HEK293T (cell line): ENCODE data around the gene ERC2.

Experiments
- CTCF ChIA-PET: fragments of 350-600 bp; formaldehyde crosslinking; extraction: SDS; loops from one replicate; lab custom pipeline; 2021; ENCODE audit warnings: antibody characterized with exemption, inconsistent platforms; lab: Yijun Ruan, JAX
- POLR2A ChIA-PET: fragments of 350-600 bp; formaldehyde crosslinking; extraction: SDS; loops from one replicate; lab custom pipeline; 2020; ENCODE audit warnings: antibody characterized with exemption, inconsistent platforms; lab: Yijun Ruan, JAX
- DNase-seq: peaks from one replicate; pipeline ENCODE4 v3.0.0; 2012; ENCODE audit warnings: mixed read lengths; ENCODE audit errors: extremely low spot score
- ARNT ChIP-seq: fragments of 450-650 bp; IDR thresholded peaks from 2 replicates; pipeline ENCODE4 v1.6.1; 2017; ENCODE audit warnings: mild to moderate bottlenecking
- BHLHE40 ChIP-seq: fragments of 450-650 bp; IDR thresholded peaks from 2 replicates; pipeline ENCODE4 v1.6.1; 2016; ENCODE audit warnings: mild to moderate bottlenecking, moderate library complexity, borderline replicate concordance
- CTBP1 ChIP-seq: fragments of 450-650 bp; IDR thresholded peaks from 2 replicates; pipeline ENCODE4 v1.6.1; 2016; ENCODE audit warnings: borderline replicate concordance
- ELF4 ChIP-seq: fragments of 450-650 bp; IDR thresholded peaks from 2 replicates; pipeline ENCODE4 v1.6.1; 2017; ENCODE audit warnings: antibody characterized with exemption
- FOXA1 ChIP-seq: fragments of 450-650 bp; IDR thresholded peaks from 2 replicates; pipeline ENCODE4 v1.6.1; 2016; ENCODE audit warnings: mild to moderate bottlenecking
- FOXK2 ChIP-seq: fragments of 450-650 bp; IDR thresholded peaks from 2 replicates; pipeline ENCODE4 v1.6.1; 2016; ENCODE audit warnings: mild to moderate bottlenecking
- FOXM1 ChIP-seq: fragments of 450-650 bp; IDR thresholded peaks from 2 replicates; pipeline ENCODE4 v1.6.1; 2017; ENCODE audit warnings: mild to moderate bottlenecking, borderline replicate concordance
- HDGF ChIP-seq: fragments of 450-650 bp; IDR thresholded peaks from 2 replicates; pipeline ENCODE4 v1.6.1; 2017; ENCODE audit warnings: antibody characterized with exemption, borderline replicate concordance
- L3MBTL2 ChIP-seq: fragments of 450-650 bp; conservative IDR thresholded peaks from 2 replicates; pipeline ENCODE4 v1.6.1; 2016; ENCODE audit warnings: mild to moderate bottlenecking
- LEF1 ChIP-seq: fragments of 450-650 bp; IDR thresholded peaks from 2 replicates; pipeline ENCODE4 v1.6.1; 2017; ENCODE audit warnings: mild to moderate bottlenecking, borderline replicate concordance
- NFRKB ChIP-seq: fragments of 450-650 bp; IDR thresholded peaks from 2 replicates; pipeline ENCODE4 v1.6.1; 2016; ENCODE audit warnings: mild to moderate bottlenecking, moderate library complexity
- PKNOX1 ChIP-seq: fragments of 450-650 bp; IDR thresholded peaks from 2 replicates; pipeline ENCODE4 v1.6.1; 2016
- SP1 ChIP-seq: fragments of 450-650 bp; IDR thresholded peaks from 2 replicates; pipeline ENCODE4 v1.6.1; 2017
- SUZ12 ChIP-seq: fragments of 450-650 bp; IDR thresholded peaks from 2 replicates; pipeline ENCODE4 v1.6.1; 2016; ENCODE audit warnings: mild to moderate bottlenecking
- TARDBP ChIP-seq: fragments of 450-650 bp; IDR thresholded peaks from 2 replicates; pipeline ENCODE4 v1.6.1; 2016
- ZNF384 ChIP-seq: fragments of 450-650 bp; IDR thresholded peaks from 2 replicates; pipeline ENCODE4 v1.6.1; 2016

Gene ERC2

DNA sequence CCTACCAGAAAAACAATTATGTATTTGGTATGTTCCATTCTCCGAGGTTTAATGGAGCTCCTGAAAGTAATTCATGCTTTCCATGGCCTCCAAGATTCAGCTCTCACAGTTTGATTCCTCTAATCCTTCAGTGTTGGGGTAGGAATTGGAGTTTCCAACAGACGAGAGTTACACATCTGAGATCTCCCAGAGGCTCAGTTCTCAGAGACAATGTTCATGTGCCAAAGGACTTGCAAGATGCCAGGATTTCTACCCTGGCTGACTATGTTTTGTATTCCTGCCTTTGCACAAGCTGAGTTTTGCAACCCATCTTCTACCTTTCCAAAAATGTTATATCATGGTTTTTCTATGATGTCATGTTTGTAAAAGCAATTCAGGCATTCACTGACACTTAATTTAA, 322.9 kb downstream of the ERC2 start:
- no peak for TF ChIP-seq FOXM1
- no peak for TF ChIP-seq FOXK2
- TF ChIP-seq TARDBP: no peak
- no peak for TF ChIP-seq SP1
- no peak for TF ChIP-seq CTBP1
- no peak for TF ChIP-seq ELF4
- TF ChIP-seq HDGF: no peak
- no peak for TF ChIP-seq SUZ12
- TF ChIP-seq PKNOX1: no peak
- no peak for TF ChIP-seq LEF1
- TF ChIP-seq L3MBTL2: no peak
- no peak for TF ChIP-seq BHLHE40
- no peak for TF ChIP-seq ARNT
- TF ChIP-seq FOXA1: no peak
- ChIA-PET CTCF (no interaction called here), POLR2A (no interaction called here)
- no peak for DNase-seq

GRCh38 chr3:56144805-56145204, 323.5 kb downstream of the ERC2 start:
- TF ChIP-seq SP1 (no peak), LEF1 (no peak), BHLHE40 (no peak), CTBP1 (no peak), PKNOX1 (no peak), ARNT (no peak), SUZ12 (no peak), L3MBTL2 (no peak), NFRKB (no peak)
- CTCF ChIA-PET: no interaction called here
- POLR2A ChIA-PET: no interaction called here
- no peak for DNase-seq

DNA sequence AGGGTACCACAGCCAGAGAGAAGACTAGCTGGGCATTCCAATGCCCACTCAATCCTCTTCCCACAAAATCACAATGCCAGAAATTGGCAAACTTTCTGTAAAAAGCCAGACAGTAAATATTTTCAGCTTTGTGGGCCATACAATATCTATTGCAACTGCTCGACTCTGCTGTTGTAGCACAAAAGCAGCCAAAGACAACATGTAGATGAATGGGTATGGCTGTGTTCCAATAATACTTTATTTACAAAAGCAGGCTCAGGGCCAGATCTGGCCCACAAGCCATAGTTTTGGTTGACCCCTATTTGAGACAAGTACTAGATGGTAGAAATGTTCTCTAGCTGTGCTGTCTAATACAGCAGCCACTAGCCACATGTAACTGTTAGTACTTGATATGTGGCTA, 330.9 kb downstream of the ERC2 start:
- ChIA-PET CTCF (no interaction called here), POLR2A (no interaction called here)
- no peak for DNase-seq
- TF ChIP-seq BHLHE40 (no peak), ELF4 (no peak), L3MBTL2 (no peak), SUZ12 (no peak), CTBP1 (no peak)

DNA sequence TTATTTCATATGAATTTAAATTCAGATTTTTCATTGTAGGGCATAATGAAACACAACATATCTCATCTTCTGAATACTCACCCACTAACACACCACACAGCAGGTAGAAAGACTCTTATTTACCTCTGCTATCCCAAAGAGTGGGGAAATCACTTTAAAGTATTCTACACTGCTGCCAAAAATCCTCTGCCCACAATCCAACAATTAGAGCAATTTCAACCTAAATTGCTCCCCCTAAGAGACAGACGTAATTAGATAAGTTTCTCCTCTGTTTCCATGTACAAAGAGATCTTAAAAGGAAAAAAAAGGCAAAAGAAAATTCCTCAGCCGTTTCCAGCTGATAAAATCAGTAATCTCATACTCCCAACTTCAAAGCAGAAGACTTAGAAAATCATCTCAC, 331.8 kb downstream of the ERC2 start:
- CTCF ChIA-PET: no interaction called here
- POLR2A ChIA-PET: no interaction called here
- DNase-seq: no peak
- TF ChIP-seq NFRKB (no peak), PKNOX1 (no peak), ZNF384 (no peak), TARDBP (no peak), BHLHE40 (no peak), FOXA1 (no peak), HDGF (no peak)

DNA sequence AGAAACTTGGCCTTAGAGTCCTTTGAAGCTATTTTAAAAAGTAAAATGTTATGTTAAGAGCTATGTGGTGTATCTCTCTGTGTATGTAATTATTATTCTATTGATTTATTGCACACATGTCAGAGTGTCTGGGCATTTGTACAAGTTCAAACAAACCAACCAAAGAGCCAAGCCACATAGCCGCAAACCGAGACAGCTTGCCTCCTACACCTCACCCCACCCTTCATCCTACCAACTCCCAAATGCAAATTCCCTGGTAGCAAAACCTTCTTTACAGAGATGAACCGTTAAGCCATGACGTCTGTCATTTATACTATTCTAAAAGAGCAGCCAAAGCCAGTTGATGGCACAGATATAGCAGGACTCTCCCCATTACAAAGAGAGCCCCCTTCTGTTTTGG, 332.3 kb downstream of the ERC2 start:
- ChIA-PET CTCF (no interaction called here), POLR2A (no interaction called here)
- TF ChIP-seq SUZ12: no peak
- no peak for TF ChIP-seq ELF4
- no peak for TF ChIP-seq ARNT
- no peak for TF ChIP-seq LEF1
- TF ChIP-seq HDGF: no peak
- no peak for TF ChIP-seq SP1
- TF ChIP-seq BHLHE40: no peak
- TF ChIP-seq ZNF384: no peak
- TF ChIP-seq PKNOX1: no peak
- TF ChIP-seq FOXM1: no peak
- TF ChIP-seq FOXK2: no peak
- no peak for TF ChIP-seq FOXA1
- TF ChIP-seq L3MBTL2: no peak
- no peak for TF ChIP-seq NFRKB
- TF ChIP-seq CTBP1: no peak
- no peak for TF ChIP-seq TARDBP
- no peak for DNase-seq

- TF ChIP-seq FOXK2 (no peak), SP1 (no peak), ZNF384 (no peak), BHLHE40 (no peak), PKNOX1 (no peak), NFRKB (no peak)
- no peak for DNase-seq
- ChIA-PET POLR2A (no interaction called here), CTCF (no interaction called here)
Observed at GRCh38 chr3:56133423-56133822, 334.8 kb downstream of the ERC2 start.
